GM12873 (cell line): ENCODE results near the gene GPR50.

Experiments used
- CTCF ChIP-seq: IDR thresholded peaks from 2 replicates; pipeline ENCODE4 v1.5.1; 2012; ENCODE audit warnings: low read depth, mild to moderate bottlenecking, moderate library complexity, low read length, control low read depth; ENCODE audit not compliant: insufficient read depth; ENCODE audit errors: missing control alignments

Gene GPR50

GRCh38 chrX:151176231-151176750 lies at the start of gene GPR50:
GPR50 (plus strand) TSS chrX:151176584; CDS start chrX:151176722, 138 bp downstream.
- TF ChIP-seq CTCF, result no peak

- TF ChIP-seq CTCF, result no peak
Measured at GRCh38 chrX:151132531-151132930, 43.9 kb upstream of the GPR50 start.

- TF ChIP-seq CTCF, result peak; percentile 85
Measured at GRCh38 chrX:151151665-151152267, 24.6 kb upstream of the GPR50 start.

- TF ChIP-seq CTCF, result peak; percentile 22
Measured at GRCh38 chrX:151153086-151153485, 23.3 kb upstream of the GPR50 start.

GRCh38 chrX:151153667-151154066 lies 22.7 kb upstream of the GPR50 start:
- TF ChIP-seq CTCF, result no peak

- no peak for TF ChIP-seq CTCF
Measured at GRCh38 chrX:151155234-151155633, 21.1 kb upstream of the GPR50 start.

GRCh38 chrX:151161690-151162089 lies 14.7 kb upstream of the GPR50 start:
- TF ChIP-seq CTCF, result no peak
